ENCODE data around the gene AP3D1.

DNA sequence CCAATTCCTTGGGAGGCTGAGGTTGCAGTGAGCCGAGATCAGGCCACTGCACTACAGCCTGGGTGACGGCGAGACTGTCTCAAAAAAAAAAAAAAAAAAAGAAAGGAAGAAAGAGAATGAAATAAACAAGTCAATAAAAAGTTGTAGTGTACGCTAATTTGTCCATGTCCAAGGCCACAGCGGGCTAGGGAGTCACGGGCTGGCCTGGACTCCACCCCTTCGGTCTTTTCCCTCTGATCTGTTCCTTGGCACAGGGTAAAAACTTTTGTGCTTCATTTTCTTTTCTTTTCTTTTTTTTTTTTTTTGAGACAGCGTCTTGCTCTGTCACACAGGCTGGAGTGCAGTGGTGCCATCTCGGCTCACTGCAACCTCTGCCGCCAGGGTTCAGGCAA, 80.9 kb downstream of the AP3D1 start:
- TF ChIP-seq, protein P1, sequence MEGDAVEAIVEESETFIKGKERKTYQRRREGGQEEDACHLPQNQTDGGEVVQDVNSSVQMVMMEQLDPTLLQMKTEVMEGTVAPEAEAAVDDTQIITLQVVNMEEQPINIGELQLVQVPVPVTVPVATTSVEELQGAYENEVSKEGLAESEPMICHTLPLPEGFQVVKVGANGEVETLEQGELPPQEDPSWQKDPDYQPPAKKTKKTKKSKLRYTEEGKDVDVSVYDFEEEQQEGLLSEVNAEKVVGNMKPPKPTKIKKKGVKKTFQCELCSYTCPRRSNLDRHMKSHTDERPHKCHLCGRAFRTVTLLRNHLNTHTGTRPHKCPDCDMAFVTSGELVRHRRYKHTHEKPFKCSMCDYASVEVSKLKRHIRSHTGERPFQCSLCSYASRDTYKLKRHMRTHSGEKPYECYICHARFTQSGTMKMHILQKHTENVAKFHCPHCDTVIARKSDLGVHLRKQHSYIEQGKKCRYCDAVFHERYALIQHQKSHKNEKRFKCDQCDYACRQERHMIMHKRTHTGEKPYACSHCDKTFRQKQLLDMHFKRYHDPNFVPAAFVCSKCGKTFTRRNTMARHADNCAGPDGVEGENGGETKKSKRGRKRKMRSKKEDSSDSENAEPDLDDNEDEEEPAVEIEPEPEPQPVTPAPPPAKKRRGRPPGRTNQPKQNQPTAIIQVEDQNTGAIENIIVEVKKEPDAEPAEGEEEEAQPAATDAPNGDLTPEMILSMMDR (conservative IDR thresholded peaks at IDR 0.05 in 1 of 2, IDR thresholded peaks at IDR 0.05 in 1 of 2; ENCODE audit: extremely low read depth in 1 of 2, insufficient read depth in 1 of 2, low read depth in 1 of 2, low read length in 2 of 2), result no peak
- no peak for TF ChIP-seq EZH2 (IDR thresholded peaks at IDR 0.05; ENCODE audit: borderline replicate concordance, low read length)

Data from mammary epithelial cell (primary cell).